PC-9 (cell line): ENCODE measurements around the gene NPM1.

Experiments used
- CTCF ChIP-seq: fragments of 200-600 bp; sonication (generic); conservative IDR thresholded peaks from 2 replicates; pipeline ENCODE4 v1.6.1; 2017; ENCODE audit warnings: mixed run types, antibody characterized with exemption, mild to moderate bottlenecking, moderate library complexity
- EZH2 ChIP-seq: fragments of 200-600 bp; sonication (generic); IDR thresholded peaks from 2 replicates; pipeline ENCODE4 v1.8.0; 2017; ENCODE audit warnings: antibody characterized with exemption, low read depth

DNA sequence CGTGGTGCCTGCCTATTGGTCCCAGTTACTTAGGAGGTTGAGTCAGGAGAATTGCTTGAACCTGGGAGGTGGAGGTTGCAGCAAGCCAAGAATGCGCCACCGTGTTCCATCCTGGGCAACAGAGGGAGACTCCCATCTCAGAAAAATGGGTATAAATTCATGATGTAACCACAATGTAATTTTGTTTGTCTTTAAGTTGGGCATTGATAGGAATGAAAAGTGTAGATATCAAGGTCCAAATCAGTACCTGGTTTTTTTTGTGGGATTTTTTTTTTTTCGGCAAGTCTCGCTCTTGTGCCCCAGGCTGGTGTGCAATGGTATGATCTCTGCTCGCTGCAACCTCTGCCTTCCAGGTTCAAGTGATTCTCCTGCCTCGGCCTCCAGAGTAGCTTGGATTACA, 7.4 kb downstream of the NPM1 start:
- TF ChIP-seq CTCF (no peak), EZH2 (no peak)
